Panc1 (cell line): ENCODE measurements around the gene SLC51A. TPM values are rescaled to one million over a fixed set of nuclear protein-coding genes. Genes with fewer than 3 reads are reported as not detected.

Experiments
- ATAC-seq: fragments of 200-7000 bp; cut with Tn5 transposase; 2 replicates; pipeline ENCODE4 v1.9.1; 2020; ENCODE audit warnings: mild to moderate bottlenecking, moderate library complexity
- BruUV-seq: library from RNA; stranded (reverse); fragments of 400-500 nt; replicated peaks from 2 replicates; lab custom pipeline; 2021; lab: Mats Ljungman, UMichigan
- CTCF ChIA-PET: fragments of 300-600 bp; sonication (Branson Sonifier 250); formaldehyde crosslinking; loops from one replicate; lab custom pipeline; 2022; ENCODE audit warnings: antibody characterized with exemption; lab: Charles Lee
- POLR2A ChIA-PET: fragments of 300-600 bp; sonication (Branson Sonifier 250); formaldehyde crosslinking; loops from one replicate; lab custom pipeline; 2022; ENCODE audit warnings: antibody characterized with exemption; lab: Charles Lee
- DNase-seq: peaks from one replicate; pipeline ENCODE4 v3.0.0-alpha.2; 2010; ENCODE audit warnings: low read depth, low spot score
- H3K27ac ChIP-seq: 2 replicates; pipeline ENCODE4 v1.5.1; 2011; ENCODE audit warnings: mild to moderate bottlenecking, low read length, inconsistent platforms
- H3K27me3 ChIP-seq: fragments of 200-500 bp; sonication (Bioruptor generic); 2 replicates; pipeline ENCODE4 v1.6.0; 2014; ENCODE audit warnings: low read length, inconsistent platforms; ENCODE audit not compliant: control insufficient read depth, insufficient read depth
- H3K36me3 ChIP-seq: fragments of 200-500 bp; sonication (Bioruptor generic); 2 replicates; pipeline ENCODE4 v1.5.1; 2014; ENCODE audit warnings: inconsistent platforms, mild to moderate bottlenecking, low read length, moderate library complexity; ENCODE audit not compliant: control insufficient read depth, insufficient read depth
- H3K4me1 ChIP-seq: 2 replicates; pipeline ENCODE4 v1.5.1; 2011; ENCODE audit warnings: inconsistent platforms, mild to moderate bottlenecking, low read length, moderate library complexity; ENCODE audit not compliant: control insufficient read depth, insufficient read depth
- H3K4me3 ChIP-seq, 2 experiments: 2 replicates each; pipeline ENCODE4 v1.5.1; 2011 to 2012; ENCODE audit warnings: low read depth in 2 of 2, low read length in 2 of 2, mild to moderate bottlenecking in 2 of 2, inconsistent platforms in 1 of 2, moderate library complexity in 1 of 2
- H3K9me3 ChIP-seq: fragments of 200-500 bp; sonication (Bioruptor generic); 2 replicates; pipeline ENCODE4 v1.5.1; 2014; ENCODE audit warnings: low read depth, mild to moderate bottlenecking, inconsistent platforms, low read length, moderate library complexity; ENCODE audit not compliant: control insufficient read depth, insufficient read depth
- POLR2AphosphoS5 ChIP-seq: IDR thresholded peaks from 2 replicates; pipeline ENCODE4 v1.6.1; 2012; ENCODE audit warnings: mild to moderate bottlenecking, low read depth, low read length, moderate library complexity
- REST ChIP-seq, 2 experiments: IDR thresholded peaks; 2 replicates each; pipeline ENCODE4 v1.6.1; 2011 to 2012; ENCODE audit warnings: low read depth in 2 of 2, control low read depth in 1 of 2, low read length in 1 of 2, mild to moderate bottlenecking in 1 of 2, moderate library complexity in 1 of 2; ENCODE audit not compliant: insufficient read depth in 1 of 2
- SIN3A ChIP-seq: IDR thresholded peaks from 2 replicates; pipeline ENCODE4 v1.6.1; 2012; ENCODE audit warnings: low read depth, mild to moderate bottlenecking, low read length, moderate library complexity, borderline replicate concordance; ENCODE audit not compliant: insufficient read depth
- TCF7L2 ChIP-seq: IDR thresholded peaks from 2 replicates; pipeline ENCODE4 v1.6.1; 2011; ENCODE audit warnings: mild to moderate bottlenecking, low read depth, low read length, inconsistent platforms
- in situ Hi-C: cut with HindIII; loops from 2 replicates; pipeline ENCODE4 v1.10.0; 2016; ENCODE audit warnings: low sequenced_read_pairs, low pct_unique_long_range_greater_than_20kb
- intact Hi-C: fragments of 100-400 bp; cut with micrococcal nuclease; formaldehyde crosslinking; loops from one replicate; pipeline ENCODE4 v1.10.0; 2022; ENCODE audit not compliant: unreplicated experiment
- total RNA-seq: library from RNA; stranded (reverse); gene quantifications from one replicate; pipeline ENCODE4 v1.2.1, GENCODE V29; 2021; ENCODE audit not compliant: unreplicated experiment
- TF ChIP-seq, protein P1 (sequence below): fragments of 450-650 bp; IDR thresholded peaks from 2 replicates; pipeline ENCODE4 v1.5.1; 2017; ENCODE audit warnings: mild to moderate bottlenecking

SLC51A gene
- total RNA-seq, 1 experiment from 2014 or later, result not detected

DNA sequence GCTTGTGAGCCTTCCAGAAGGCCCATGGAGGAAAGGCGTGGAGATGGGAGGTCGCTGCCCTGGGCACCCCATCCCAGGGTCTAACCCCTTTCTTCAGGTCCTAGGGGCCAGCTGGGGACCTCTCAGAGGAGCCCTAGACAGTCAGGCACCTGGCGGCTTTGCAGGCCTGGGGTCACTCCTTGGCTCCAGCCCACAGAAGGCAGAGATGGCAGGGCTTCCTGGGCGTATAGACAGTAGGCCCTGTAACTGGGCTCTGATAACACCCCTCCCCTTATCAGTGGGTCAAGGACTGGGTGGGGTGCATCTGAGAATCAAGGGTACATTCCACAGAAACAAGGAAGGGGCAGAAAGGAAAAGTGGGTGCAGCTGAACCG, 21.8 kb upstream of the SLC51A start:
- H3K9me3 ChIP-seq, result no peaks in the 10 kb centered on the region
- H3K27me3 ChIP-seq, result no peaks in the 10 kb centered on the region
- CTCF ChIA-PET, result interaction anchor here (0.7 kb wide), 1 partner anchor 191 kb away, joined by 4 read pairs; no protein-coding TSS in a partner anchor
- BruUV-seq, result no TSS peak
- POLR2A ChIA-PET, result interaction anchor here (0.6 kb wide), 1 partner anchor 120 kb away, joined by 4 read pairs; no protein-coding TSS in a partner anchor
- H3K4me3 ChIP-seq, result no peak overlapping the region
- no peak for DNase-seq
- peaks cover 11% of the 10 kb centered on the region; the same call in 1 of the 2 replicates for H3K4me1 ChIP-seq
- intact Hi-C loops, result no loop called here
- no peak overlapping the region; the same call in 1 of the 2 replicates for H3K27ac ChIP-seq
- H3K36me3 ChIP-seq, result no peaks in the 10 kb centered on the region
- no peak for ATAC-seq
- TF ChIP-seq REST (IDR thresholded peaks at IDR 0.05; ENCODE audit: insufficient read depth in 1 of 2, low read depth in 2 of 2, low read length in 1 of 2) (no peak), TCF7L2 (no peak), SIN3A (no peak), POLR2AphosphoS5 (no peak)
- TF ChIP-seq, protein P1, sequence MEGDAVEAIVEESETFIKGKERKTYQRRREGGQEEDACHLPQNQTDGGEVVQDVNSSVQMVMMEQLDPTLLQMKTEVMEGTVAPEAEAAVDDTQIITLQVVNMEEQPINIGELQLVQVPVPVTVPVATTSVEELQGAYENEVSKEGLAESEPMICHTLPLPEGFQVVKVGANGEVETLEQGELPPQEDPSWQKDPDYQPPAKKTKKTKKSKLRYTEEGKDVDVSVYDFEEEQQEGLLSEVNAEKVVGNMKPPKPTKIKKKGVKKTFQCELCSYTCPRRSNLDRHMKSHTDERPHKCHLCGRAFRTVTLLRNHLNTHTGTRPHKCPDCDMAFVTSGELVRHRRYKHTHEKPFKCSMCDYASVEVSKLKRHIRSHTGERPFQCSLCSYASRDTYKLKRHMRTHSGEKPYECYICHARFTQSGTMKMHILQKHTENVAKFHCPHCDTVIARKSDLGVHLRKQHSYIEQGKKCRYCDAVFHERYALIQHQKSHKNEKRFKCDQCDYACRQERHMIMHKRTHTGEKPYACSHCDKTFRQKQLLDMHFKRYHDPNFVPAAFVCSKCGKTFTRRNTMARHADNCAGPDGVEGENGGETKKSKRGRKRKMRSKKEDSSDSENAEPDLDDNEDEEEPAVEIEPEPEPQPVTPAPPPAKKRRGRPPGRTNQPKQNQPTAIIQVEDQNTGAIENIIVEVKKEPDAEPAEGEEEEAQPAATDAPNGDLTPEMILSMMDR, result no peak
- in situ Hi-C loops, result loop anchor here (25.0 kb wide), 1 partner anchor 107 kb away; the partner anchor contains the start of gene TFRC

DNA sequence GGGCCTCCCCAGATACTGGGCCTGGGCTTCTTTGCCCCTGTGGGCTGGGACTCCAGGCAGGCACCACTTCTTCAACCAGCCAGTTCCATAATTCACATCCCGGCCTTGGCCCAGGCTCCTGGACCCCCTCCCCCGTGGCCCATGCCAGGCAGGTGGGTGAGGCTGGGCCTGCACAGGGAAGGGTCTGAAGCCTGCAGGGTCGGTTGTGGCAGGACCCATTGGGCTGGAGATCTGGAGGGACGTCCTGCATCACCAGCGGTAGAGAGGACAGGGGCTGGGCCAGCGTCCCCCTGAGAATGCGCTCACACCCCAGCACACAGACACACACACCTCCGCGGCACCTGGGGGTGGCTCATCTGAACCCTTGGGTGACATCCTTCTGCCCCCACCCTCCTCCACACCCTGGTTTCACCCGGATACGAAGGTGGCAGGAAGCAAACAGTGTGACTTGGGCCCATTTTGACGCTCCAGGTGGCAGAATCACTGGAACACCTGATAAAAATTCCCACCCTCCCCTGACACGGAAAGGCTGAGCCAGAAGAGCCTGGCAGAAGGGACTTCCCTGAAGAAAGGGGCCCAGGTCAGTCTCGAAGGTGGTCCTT, 20.6 kb upstream of the SLC51A start:
- intact Hi-C loops, result loop anchor here (1.0 to 2.0 kb wide), 2 partner anchors 122 to 169 kb away; no protein-coding TSS in a partner anchor
- no peak for ATAC-seq
- H3K4me3 ChIP-seq, result no peak overlapping the region
- BruUV-seq, result no TSS peak
- H3K36me3 ChIP-seq, result no peaks in the 10 kb centered on the region
- in situ Hi-C loops, result loop anchor here (25.0 kb wide), 1 partner anchor 108 kb away; the partner anchor contains the start of gene TFRC
- TF ChIP-seq REST (IDR thresholded peaks at IDR 0.05; ENCODE audit: insufficient read depth in 1 of 2, low read depth in 2 of 2, low read length in 1 of 2), result 0 out of 4 replicates have a peak, but pooled peaks of 1 of the 2 experiments have one; percentile 7
- TF ChIP-seq, protein P1, result no peak
- no peaks in the 10 kb centered on the region for H3K9me3 ChIP-seq
- peaks cover 11% of the 10 kb centered on the region; the same call in 1 of the 2 replicates for H3K4me1 ChIP-seq
- no peak overlapping the region for H3K27ac ChIP-seq
- no peaks in the 10 kb centered on the region for H3K27me3 ChIP-seq
- POLR2A ChIA-PET, result no interaction called here
- DNase-seq, result no peak
- CTCF ChIA-PET, result interaction anchor here (1.0 to 3.0 kb wide), 3 partner anchors 9 to 149 kb away, joined by 3 to 15 read pairs (median 3); no protein-coding TSS in a partner anchor
